Measurements from ENCODE around the gene CAPN12. TPM values are rescaled to one million over a fixed set of nuclear protein-coding genes. Genes with fewer than 3 reads are reported as not detected.

CAPN12 gene
- total RNA-seq, 1 donor from 2014 or later, result not detected

- peak; percentile 62 for ATAC-seq (ENCODE audit: poor library complexity)
- intact Hi-C loops (cut with DNase I), result loop anchor here (5.0 kb wide), 1 partner anchor 43 kb away; no protein-coding TSS in a partner anchor
- DNase-seq, result peak; percentile 80
Observed at GRCh38 chr19:38705197-38706019, 38.9 kb downstream of the CAPN12 start.

GRCh38 chr19:38704488-38705026 is 39.7 kb downstream of the CAPN12 start:
- ATAC-seq (ENCODE audit: poor library complexity) (no peak), DNase-seq (no peak)
- intact Hi-C loops (cut with DNase I), result loop anchor here (5.0 kb wide), 1 partner anchor 42 kb away; no protein-coding TSS in a partner anchor

GRCh38 chr19:38703509-38703908 is 40.8 kb downstream of the CAPN12 start:
- intact Hi-C loops (cut with DNase I), result no loop called here
- ATAC-seq (ENCODE audit: poor library complexity) (no peak), DNase-seq (no peak)

GRCh38 chr19:38702278-38702677 is 42.0 kb downstream of the CAPN12 start:
- ATAC-seq (ENCODE audit: poor library complexity), result no peak
- no peak for DNase-seq
- intact Hi-C loops (cut with DNase I), result no loop called here

GRCh38 chr19:38701455-38702063 is 42.7 kb downstream of the CAPN12 start:
- no peak for ATAC-seq (ENCODE audit: poor library complexity)
- no peak for DNase-seq
- intact Hi-C loops (cut with DNase I), result no loop called here

GRCh38 chr19:38700902-38701454 is 43.3 kb downstream of the CAPN12 start:
- intact Hi-C loops (cut with DNase I), result no loop called here
- no peak for ATAC-seq (ENCODE audit: poor library complexity)
- no peak for DNase-seq

- intact Hi-C loops (cut with DNase I), result no loop called here
- ATAC-seq (ENCODE audit: poor library complexity) (no peak), DNase-seq (no peak)
Observed at GRCh38 chr19:38700350-38700901, 43.8 kb downstream of the CAPN12 start.

GRCh38 chr19:38699647-38700349 is 44.5 kb downstream of the CAPN12 start:
- no peak for DNase-seq
- intact Hi-C loops (cut with DNase I), result no loop called here
- peak; percentile 3 for ATAC-seq (ENCODE audit: poor library complexity)

- DNase-seq (no peak), ATAC-seq (ENCODE audit: poor library complexity) (no peak)
- intact Hi-C loops (cut with DNase I), result no loop called here
Observed at GRCh38 chr19:38699027-38699346, 45.3 kb downstream of the CAPN12 start.

GRCh38 chr19:38698225-38699026 is 45.8 kb downstream of the CAPN12 start:
- no peak for DNase-seq
- intact Hi-C loops (cut with DNase I), result no loop called here
- ATAC-seq (ENCODE audit: poor library complexity), result no peak

- DNase-seq (no peak), ATAC-seq (ENCODE audit: poor library complexity) (no peak)
- intact Hi-C loops (cut with DNase I), result no loop called here
Observed at GRCh38 chr19:38697641-38698071, 46.6 kb downstream of the CAPN12 start.

GRCh38 chr19:38697197-38697596 is 47.1 kb downstream of the CAPN12 start:
- no peak for DNase-seq
- intact Hi-C loops (cut with DNase I), result no loop called here
- no peak for ATAC-seq (ENCODE audit: poor library complexity)

GRCh38 chr19:38696729-38697055 is 47.6 kb downstream of the CAPN12 start:
- no peak for DNase-seq
- ATAC-seq (ENCODE audit: poor library complexity), result no peak
- intact Hi-C loops (cut with DNase I), result no loop called here

GRCh38 chr19:38695832-38696728 is 48.2 kb downstream of the CAPN12 start:
- no peak for ATAC-seq (ENCODE audit: poor library complexity)
- no peak for DNase-seq
- intact Hi-C loops (cut with DNase I), result no loop called here

GRCh38 chr19:38695317-38695683 is 49.0 kb downstream of the CAPN12 start:
- intact Hi-C loops (cut with DNase I), result no loop called here
- ATAC-seq (ENCODE audit: poor library complexity) (no peak), DNase-seq (no peak)

GRCh38 chr19:38693380-38694223 is 50.7 kb downstream of the CAPN12 start:
- intact Hi-C loops (cut with DNase I), result no loop called here
- ATAC-seq (ENCODE audit: poor library complexity) (peak; percentile 12), DNase-seq (no peak)
